AML-193 (cell line): ENCODE results near the gene CHGA.

Experiments
- DNase-seq, 2 experiments: peaks; one replicate each; lab custom pipeline; 2025; lab: John Stamatoyannopoulos, UW

Gene CHGA

GRCh38 chr14:92905667-92906066 lies 17.3 kb upstream of the CHGA start:
- no peak for DNase-seq

DNA sequence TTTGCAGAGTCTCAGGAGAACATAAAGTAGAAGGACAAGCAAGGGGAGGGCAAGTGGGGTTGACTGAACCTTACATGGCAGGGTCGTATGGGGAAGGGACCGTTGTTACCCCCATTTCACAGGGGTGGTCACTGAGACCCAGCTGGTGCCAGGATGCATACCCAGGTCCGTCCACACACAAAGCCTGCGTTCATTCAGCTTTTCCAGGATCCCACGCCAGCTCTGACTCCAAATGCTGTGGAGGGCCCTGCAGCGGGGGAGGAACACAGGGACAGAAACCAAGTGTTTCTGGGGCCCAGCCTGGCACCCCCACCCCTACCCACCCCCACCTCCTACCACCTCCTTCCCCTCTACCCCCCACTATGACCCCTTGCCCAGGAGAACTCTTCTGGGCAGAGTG lies 16.5 kb upstream of the CHGA start:
- DNase-seq, result no peak

DNA sequence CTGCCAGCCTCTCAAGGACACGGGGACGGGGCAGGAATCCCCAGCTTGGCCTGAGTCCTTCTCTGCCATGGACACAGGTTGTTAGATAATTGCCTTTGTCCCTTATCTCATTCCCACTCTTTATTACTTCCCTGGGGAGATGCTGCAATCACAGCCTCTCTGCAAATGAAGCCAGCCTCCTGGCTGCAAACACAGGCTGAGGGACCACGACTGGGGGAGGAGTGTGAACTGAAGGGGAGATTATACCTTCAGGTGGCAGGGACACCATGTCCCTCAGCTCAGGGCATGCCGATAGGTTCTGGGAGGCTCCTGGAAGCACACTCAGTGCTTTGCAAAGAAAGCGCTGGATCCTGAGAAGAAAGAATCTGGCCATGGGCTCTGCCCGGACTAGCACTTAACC lies 16.1 kb upstream of the CHGA start:
- DNase-seq, result no peak

GRCh38 chr14:92907316-92907911 lies 15.5 kb upstream of the CHGA start:
- no peak for DNase-seq

GRCh38 chr14:92914087-92914656 lies 8.8 kb upstream of the CHGA start:
- no peak for DNase-seq

- no peak for DNase-seq
Observed at GRCh38 chr14:92916201-92916600, 6.7 kb upstream of the CHGA start.

- no peak for DNase-seq
Observed at GRCh38 chr14:92917041-92917940, 5.7 kb upstream of the CHGA start.

DNA sequence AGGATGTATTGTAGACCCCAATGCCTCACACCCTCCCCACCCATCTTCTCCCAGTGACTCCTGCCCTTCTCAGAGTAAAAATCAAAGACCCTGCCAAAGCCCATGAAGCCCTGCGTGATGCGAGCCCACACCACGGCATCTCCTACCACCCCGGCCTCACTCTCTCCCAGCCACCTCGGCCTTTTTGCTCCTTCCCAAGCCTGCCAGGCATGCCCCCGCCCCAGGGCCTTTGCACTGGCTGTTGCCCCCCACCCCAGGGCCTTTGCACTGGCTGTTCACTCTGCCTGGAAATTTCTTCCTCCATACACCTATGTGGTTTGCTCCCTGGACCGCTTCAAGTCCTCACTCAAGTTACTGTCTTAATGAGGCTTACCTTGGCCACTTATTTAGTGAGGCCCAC lies 5.0 kb upstream of the CHGA start:
- DNase-seq, result no peak

DNA sequence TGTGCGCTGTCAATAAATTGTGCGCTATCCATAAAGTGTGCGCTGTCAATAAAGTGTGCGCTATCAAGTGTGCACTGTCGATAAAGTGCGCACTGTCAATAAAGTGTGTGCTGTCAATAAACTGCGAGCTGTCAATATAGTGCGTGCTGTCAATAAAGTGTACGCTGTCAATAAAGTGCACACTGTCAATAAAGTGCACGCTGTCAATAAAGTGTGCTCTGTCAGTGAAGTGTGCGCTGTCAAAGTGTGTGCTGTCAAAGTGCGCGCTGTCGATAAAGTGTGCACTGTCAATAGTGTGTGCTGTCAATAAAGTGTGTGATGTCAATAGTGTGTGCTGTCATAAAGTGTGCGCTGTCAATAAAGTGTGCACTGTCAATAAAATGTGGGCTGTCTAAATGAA lies 2.9 kb upstream of the CHGA start:
- no peak for DNase-seq

GRCh38 chr14:92922155-92922735 lies 705 bp upstream of the CHGA start:
- no peak for DNase-seq

DNA sequence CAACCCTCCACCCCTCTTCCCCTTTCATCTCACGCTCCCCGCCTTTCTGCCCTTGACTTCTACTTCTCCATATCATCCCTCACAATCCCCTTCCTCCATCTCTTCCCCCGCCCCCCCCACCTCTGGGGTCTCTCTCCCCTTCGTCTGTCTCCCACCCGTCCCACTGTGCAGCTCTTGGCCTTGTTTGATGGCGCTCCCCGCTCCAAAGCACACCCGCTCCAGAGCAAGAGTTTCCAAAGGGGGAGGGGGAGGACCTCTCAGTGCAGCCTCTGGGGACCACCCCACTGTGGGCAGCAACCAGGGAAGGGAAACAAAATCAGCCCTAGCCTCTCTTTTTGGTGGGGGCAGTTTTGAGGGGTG lies 774 bp downstream of the CHGA start:
- DNase-seq, result no peak

DNA sequence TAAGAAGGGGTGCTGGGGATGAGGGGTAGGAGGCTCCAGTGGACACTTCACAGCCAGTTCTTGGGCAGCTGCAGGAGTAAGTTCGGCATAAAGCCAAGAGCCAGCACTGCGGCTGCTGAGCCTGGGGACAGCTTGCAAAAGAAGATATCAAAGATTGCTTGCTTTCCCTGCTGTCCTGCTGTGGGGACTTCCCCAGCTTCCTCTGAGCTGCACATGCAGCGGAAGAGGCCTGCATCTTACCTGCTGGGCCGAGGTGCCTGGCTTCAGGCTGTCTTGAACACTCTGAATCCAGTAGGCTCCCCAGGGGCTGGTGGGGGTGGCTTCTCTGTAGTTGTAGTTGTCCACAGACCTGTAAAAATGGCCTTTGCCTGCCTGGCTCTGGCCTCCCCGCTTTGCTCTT lies 1.3 kb downstream of the CHGA start:
- DNase-seq, result no peak

DNA sequence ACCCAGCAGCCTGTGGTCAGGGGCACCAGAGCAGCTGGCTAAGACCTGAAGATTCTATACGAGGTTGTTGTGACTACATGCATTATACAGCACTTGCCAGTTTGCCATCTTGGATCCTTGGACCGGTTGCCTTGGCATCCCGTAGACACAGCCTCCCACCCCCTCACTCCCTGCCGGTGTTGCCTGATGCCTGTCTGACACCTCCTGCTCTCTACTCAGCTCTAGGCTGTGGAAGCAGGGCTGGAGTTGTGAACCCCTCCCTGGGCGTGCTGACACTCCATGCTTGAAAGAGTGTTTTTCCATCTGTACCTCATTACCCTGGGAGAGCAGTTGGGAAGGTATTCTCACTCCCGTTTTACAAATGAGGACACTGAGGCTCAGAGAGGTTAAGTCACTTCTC lies 2.5 kb downstream of the CHGA start:
- no peak for DNase-seq

GRCh38 chr14:92926180-92926845 lies 3.4 kb downstream of the CHGA start:
- DNase-seq, result no peak

DNA sequence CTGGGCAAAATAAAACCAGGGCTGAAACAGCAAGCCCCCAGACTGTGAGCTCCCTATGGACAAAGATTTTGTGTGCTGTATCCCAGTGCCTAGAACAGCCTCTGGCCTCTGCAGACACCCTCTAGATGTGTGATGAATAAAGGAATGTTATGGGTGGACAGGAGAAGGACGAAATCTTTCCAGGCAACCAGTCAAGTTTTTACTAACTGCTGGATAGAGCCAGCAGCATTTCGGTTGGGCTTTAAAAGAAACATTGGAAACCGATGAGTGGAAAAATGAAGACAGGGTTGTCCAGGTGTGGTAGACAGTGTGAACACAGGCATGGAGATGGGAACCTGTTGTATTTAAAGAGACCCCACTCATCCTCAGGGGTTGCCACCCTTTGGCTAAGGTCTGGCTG lies 4.0 kb downstream of the CHGA start:
- DNase-seq, result no peak

DNA sequence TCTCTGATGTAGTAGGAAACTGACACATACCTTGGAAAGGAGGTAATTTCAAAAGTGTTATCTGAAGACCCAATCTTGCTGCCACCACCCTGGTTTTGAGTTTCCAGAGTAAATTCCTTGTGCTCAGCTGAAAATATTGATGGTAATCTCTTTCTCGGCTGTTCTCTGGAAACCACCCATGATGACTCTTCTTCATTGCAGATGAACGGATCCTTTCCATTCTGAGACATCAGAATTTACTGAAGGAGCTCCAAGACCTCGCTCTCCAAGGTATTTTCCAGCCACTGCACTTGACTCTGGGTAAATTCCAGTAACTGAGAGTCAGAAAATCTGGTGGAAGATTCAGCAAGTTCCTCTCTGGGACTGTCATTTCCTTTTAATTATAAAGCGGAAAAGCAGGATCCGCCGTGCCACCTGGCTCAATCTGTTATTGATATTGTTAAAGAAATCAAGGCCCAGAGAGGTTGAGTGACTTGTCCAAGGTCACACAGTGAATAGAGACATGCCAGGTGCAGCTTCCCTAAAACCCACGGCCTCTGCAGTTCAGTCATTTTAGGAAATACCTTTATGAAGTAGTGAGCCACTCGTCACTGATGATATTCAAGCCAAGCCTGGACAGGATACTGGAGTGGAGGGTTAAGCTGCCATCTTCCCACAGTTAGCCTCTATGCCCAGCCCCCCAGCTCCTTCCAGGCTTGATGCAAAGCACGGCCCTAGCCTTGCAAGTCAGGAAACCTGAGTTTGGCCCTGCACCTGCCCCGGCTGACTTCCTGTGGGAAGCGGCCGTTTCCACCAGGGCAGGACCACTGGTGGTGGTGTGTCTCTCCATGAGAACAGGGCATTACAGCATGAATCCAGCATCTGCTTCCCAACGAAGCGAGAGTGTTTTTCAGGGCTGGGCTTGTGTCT lies 4.7 kb downstream of the CHGA start:
- DNase-seq, result no peak

- DNase-seq, result no peak
Observed at GRCh38 chr14:92928258-92928629, 5.3 kb downstream of the CHGA start.

- no peak for DNase-seq
Observed at GRCh38 chr14:92928961-92929688, 6.2 kb downstream of the CHGA start.

- DNase-seq, result no peak
Observed at GRCh38 chr14:92929689-92930608, 7.0 kb downstream of the CHGA start.
